ENCODE data around the gene HCN3.
"Not testable (repeated sequence)": the region's sequence is repeated elsewhere in the genome, so short reads cannot be mapped to it uniquely, and the experiment has no call there.

DNA sequence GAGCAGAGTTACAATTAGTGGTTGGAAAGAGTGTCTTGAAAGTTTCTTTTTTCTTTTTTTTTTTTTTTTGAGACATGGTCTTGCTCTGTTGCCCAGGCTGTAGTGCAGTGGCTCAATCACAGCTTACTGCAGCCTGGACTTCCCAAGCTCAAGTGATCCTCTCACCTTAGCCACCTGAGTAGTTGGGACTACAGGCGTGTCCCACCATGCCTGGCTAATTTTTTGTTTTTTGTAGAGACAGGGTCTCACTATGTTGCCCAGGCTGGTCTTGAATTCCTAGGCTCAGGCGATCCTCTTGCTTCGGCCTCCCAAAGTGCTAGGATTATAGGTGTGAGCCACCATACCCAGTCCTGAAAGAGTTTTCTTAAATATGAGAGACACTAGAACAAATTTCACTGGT lies 30.5 kb upstream of the HCN3 start:
- not testable (repeated sequence) for TF ChIP-seq POLR2AphosphoS5 (IDR thresholded peaks at IDR 0.05; ENCODE audit: low read depth, low read length); POLR2A (IDR thresholded peaks at IDR 0.05; ENCODE audit: control extremely low read depth in 1 of 2, low read depth in 2 of 2, low read length in 2 of 2); JUN (IDR thresholded peaks at IDR 0.05; ENCODE audit: low read depth, low read length); JUND (IDR thresholded peaks at IDR 0.05; ENCODE audit: low read length); NRF1 (IDR thresholded peaks at IDR 0.05; ENCODE audit: low read depth, low read length); TAF1 (IDR thresholded peaks at IDR 0.05; ENCODE audit: low read depth, low read length); EP300 (IDR thresholded peaks at IDR 0.05; ENCODE audit: borderline replicate concordance in 1 of 2, low read depth in 2 of 2, low read length in 2 of 2); SP1 (IDR thresholded peaks at IDR 0.05; ENCODE audit: low read depth, low read length); EZH2 (IDR thresholded peaks at IDR 0.05; ENCODE audit: low read depth, low read length, severe bottlenecking)
- TF ChIP-seq, protein P1, sequence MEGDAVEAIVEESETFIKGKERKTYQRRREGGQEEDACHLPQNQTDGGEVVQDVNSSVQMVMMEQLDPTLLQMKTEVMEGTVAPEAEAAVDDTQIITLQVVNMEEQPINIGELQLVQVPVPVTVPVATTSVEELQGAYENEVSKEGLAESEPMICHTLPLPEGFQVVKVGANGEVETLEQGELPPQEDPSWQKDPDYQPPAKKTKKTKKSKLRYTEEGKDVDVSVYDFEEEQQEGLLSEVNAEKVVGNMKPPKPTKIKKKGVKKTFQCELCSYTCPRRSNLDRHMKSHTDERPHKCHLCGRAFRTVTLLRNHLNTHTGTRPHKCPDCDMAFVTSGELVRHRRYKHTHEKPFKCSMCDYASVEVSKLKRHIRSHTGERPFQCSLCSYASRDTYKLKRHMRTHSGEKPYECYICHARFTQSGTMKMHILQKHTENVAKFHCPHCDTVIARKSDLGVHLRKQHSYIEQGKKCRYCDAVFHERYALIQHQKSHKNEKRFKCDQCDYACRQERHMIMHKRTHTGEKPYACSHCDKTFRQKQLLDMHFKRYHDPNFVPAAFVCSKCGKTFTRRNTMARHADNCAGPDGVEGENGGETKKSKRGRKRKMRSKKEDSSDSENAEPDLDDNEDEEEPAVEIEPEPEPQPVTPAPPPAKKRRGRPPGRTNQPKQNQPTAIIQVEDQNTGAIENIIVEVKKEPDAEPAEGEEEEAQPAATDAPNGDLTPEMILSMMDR (IDR thresholded peaks at IDR 0.05; ENCODE audit: control extremely low read depth in 1 of 3, insufficient read depth in 1 of 3, low read depth in 1 of 3, low read length in 3 of 3): not testable (repeated sequence)
- TF ChIP-seq, protein P2, sequence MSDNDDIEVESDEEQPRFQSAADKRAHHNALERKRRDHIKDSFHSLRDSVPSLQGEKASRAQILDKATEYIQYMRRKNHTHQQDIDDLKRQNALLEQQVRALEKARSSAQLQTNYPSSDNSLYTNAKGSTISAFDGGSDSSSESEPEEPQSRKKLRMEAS (IDR thresholded peaks at IDR 0.05): not testable (repeated sequence)

Measured in H1 (cell line).